Measurements from ENCODE around the gene PAPSS1.

Gene PAPSS1

DNA sequence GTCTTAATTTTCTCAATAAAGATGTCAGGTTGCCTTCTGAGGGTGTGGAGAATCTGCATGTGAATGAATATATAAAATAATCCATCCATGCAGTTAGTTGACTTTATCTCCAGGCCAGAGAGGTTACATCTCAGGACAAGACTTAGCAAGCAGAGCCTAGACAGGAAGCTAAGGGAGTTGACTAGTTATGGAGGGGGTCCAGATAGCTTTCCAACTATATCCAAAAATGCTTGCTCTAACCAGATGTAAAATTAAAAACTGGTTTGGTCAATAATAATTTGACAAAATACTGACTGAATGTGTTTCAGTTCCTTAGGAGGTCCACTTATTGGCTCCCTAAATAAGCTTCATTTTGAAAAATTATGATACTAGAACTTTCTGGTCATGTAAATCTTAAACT is 101.4 kb downstream of the PAPSS1 start:
- DNase-seq (ENCODE audit: low read depth): no peak
- no peak overlapping the region for H3K4me3 ChIP-seq (ENCODE audit: low read depth, low read length)
- TF ChIP-seq, protein P1, sequence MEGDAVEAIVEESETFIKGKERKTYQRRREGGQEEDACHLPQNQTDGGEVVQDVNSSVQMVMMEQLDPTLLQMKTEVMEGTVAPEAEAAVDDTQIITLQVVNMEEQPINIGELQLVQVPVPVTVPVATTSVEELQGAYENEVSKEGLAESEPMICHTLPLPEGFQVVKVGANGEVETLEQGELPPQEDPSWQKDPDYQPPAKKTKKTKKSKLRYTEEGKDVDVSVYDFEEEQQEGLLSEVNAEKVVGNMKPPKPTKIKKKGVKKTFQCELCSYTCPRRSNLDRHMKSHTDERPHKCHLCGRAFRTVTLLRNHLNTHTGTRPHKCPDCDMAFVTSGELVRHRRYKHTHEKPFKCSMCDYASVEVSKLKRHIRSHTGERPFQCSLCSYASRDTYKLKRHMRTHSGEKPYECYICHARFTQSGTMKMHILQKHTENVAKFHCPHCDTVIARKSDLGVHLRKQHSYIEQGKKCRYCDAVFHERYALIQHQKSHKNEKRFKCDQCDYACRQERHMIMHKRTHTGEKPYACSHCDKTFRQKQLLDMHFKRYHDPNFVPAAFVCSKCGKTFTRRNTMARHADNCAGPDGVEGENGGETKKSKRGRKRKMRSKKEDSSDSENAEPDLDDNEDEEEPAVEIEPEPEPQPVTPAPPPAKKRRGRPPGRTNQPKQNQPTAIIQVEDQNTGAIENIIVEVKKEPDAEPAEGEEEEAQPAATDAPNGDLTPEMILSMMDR (IDR thresholded peaks at IDR 0.05; ENCODE audit: insufficient read depth, low read depth, low read length, missing control alignments): no peak

DNA sequence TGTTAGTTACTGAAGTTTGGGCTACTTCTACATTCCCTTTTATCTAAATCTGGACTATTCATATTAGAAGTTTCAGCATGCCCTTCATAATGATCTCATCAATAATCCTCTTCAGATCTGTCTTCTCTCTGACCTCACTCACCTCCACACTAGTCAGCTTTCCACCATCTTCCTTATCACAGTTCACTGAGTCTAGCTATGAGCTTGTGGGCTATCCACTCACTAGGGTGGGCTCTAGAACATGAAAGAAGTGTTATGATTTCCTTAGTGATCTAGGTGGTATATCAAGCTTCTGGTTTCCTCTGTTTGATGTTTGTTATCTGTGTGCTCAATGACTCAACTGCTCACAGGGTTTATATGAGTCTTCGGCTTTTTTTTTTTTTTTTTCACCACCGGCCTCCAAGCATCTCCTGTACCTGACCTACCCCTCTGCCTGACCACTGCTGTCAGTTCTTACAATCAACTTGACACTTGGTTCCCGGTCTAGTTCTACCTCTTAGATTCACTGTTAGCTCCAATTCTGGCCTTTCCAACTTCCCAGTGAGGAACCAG is 103.1 kb downstream of the PAPSS1 start:
- TF ChIP-seq, protein P1 (IDR thresholded peaks at IDR 0.05; ENCODE audit: insufficient read depth, low read depth, low read length, missing control alignments): no peak
- H3K4me3 ChIP-seq (ENCODE audit: low read depth, low read length): no peak overlapping the region
- DNase-seq (ENCODE audit: low read depth): no peak

DNA sequence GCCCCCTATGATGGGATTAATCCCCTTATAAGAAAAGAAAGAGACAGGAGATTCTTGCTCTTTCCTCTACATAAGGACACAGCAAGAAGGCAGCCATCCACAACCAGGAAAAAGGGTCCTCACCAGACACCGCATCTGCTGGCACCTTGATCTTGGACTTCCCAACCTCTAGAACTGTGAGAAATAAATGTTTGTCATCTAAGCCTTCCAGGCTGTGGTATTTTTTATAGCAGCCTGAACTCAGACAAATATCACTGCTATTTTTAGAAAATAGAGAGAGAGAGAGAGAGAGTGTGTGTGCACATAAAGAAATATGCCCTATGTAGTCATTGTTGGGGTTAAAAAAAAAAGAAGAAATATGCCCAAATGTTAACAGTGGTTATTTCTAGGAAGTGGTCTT is 104.2 kb downstream of the PAPSS1 start:
- no peak for DNase-seq (ENCODE audit: low read depth)
- H3K4me3 ChIP-seq (ENCODE audit: low read depth, low read length): no peak overlapping the region
- TF ChIP-seq, protein P1 (IDR thresholded peaks at IDR 0.05; ENCODE audit: insufficient read depth, low read depth, low read length, missing control alignments): no peak

DNA sequence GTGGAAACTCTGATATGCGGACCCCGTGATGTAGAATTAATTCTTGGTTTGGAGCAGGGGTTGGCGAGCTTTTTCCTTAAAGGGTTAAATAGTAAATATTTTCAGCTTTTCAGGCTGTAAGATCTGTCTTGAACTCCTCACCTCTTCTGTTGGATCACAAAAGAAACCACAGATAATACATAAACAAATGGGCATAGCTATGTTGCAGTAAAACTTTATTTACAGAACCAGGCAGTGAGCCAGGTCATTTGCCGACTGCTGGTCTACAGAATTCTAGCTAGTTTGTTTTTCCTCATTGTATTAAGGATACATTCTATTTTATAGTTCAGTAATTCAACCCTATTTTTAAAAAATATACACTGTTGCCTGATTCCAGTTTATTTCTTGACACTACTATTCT is 116.6 kb downstream of the PAPSS1 start:
- no peak for DNase-seq (ENCODE audit: low read depth)
- H3K4me3 ChIP-seq (ENCODE audit: low read depth, low read length): no peak overlapping the region
- TF ChIP-seq, protein P1 (IDR thresholded peaks at IDR 0.05; ENCODE audit: insufficient read depth, low read depth, low read length, missing control alignments): no peak

DNA sequence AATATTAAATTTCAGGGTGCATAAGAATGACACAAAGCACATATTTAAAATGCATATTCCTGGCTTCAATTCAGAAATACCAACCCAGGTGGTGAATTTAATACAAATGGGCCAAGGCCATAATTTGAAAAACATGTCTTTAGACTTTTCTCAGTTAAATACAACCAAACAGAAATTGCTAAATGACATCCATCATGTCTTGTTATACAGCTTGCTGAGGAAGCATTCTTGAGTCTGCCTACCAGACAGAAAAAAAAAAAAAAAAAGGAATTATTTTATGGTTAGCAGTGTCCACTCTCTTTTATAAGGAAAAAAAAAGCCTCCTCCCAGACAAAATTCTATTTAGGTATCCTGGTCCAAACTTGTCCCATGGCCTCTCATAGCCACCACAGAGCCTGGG is 119.1 kb downstream of the PAPSS1 start:
- DNase-seq (ENCODE audit: low read depth): no peak
- TF ChIP-seq, protein P1 (IDR thresholded peaks at IDR 0.05; ENCODE audit: insufficient read depth, low read depth, low read length, missing control alignments): no peak
- H3K4me3 ChIP-seq (ENCODE audit: low read depth, low read length): no peak overlapping the region

DNA sequence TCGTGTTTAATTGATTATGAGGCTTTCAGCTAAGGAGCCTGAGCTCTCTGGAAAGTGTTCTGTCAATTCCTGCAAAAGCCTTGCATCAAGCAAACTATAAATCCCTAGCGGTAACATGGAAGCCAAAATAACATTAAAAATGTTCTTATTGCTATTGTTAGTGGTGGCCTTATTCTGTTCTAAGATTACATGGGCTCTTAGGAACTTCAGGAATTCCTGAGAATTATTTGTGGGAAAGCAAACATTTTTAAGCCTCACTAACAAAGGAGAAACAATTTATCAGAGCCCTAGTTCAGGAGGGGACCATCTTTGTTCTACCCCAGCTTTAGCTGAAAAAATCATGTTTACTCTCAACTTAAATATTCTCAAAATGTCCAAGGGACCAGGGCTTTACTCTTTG is 119.6 kb downstream of the PAPSS1 start:
- DNase-seq (ENCODE audit: low read depth): no peak
- TF ChIP-seq, protein P1 (IDR thresholded peaks at IDR 0.05; ENCODE audit: insufficient read depth, low read depth, low read length, missing control alignments): no peak
- H3K4me3 ChIP-seq (ENCODE audit: low read depth, low read length): no peak overlapping the region

DNA sequence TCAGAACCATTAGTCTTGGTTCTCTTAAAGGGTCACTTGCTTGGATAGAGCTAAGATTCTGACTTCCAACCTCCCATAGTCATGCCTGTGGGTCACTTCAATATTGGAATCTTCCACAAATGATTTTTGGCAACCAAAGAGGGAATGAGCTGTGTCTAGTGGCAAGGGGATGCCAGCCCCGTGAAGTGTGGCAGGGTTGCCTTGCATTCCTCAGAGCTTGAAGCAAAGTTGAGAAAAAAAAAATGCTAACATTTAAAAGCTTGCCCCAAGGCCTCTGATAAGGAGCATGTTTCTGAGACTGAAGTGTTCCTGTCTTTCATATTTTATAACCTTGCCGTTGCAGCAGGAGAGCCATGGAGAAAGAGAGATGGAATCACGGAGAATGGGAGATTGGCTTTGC is 120.2 kb downstream of the PAPSS1 start:
- no peak overlapping the region for H3K4me3 ChIP-seq (ENCODE audit: low read depth, low read length)
- TF ChIP-seq, protein P1 (IDR thresholded peaks at IDR 0.05; ENCODE audit: insufficient read depth, low read depth, low read length, missing control alignments): no peak
- no peak for DNase-seq (ENCODE audit: low read depth)
